Adrenal gland (tissue), 12 donors: ENCODE data around the gene MLST8. TPM values are rescaled to one million over a fixed set of nuclear protein-coding genes. Genes with fewer than 3 reads are reported as not detected.

Experiments used
- DNase-seq, 7 donors: peaks; one replicate each; pipeline ENCODE4 v3.0.0-alpha.2; 2019 to 2020
- H3K27ac ChIP-seq, 5 donors: fragments of 200-600 bp; sonication (generic) in 4 of 5; 1 replicate in 3 of 5; 2 replicates in 2 of 5; pipeline versions ENCODE4 v1.5.1 to v1.8.0; 2016 to 2020; ENCODE audit warnings: mild to moderate bottlenecking in 1 of 5
- H3K27me3 ChIP-seq: fragments of 200-600 bp; 2 replicates; pipeline ENCODE4 v1.8.0; 2021
- H3K36me3 ChIP-seq, 2 donors: fragments of 200-600 bp; replicated peaks in 1 of 2; 1 replicate in 1 of 2; 2 replicates in 1 of 2; pipeline versions ENCODE4 v1.5.1 to v1.8.0; 2018 to 2022
- H3K4me1 ChIP-seq, 2 donors: fragments of 200-600 bp; replicated peaks in 1 of 2; 1 replicate in 1 of 2; 2 replicates in 1 of 2; pipeline versions ENCODE4 v1.5.1 to v1.8.0; 2018 to 2021
- H3K4me3 ChIP-seq, 4 donors: fragments of 200-600 bp; sonication (generic) in 3 of 4; one replicate each; pipeline ENCODE4 v1.5.1; 2016 to 2018
- H3K9me3 ChIP-seq, 3 donors: fragments of 200-600 bp; sonication (generic) in 1 of 3; replicated peaks in 1 of 3; 1 replicate in 2 of 3; 2 replicates in 1 of 3; pipeline versions ENCODE4 v1.5.1 to v1.8.0; 2016 to 2021
- CTCF ChIP-seq, 6 experiments: fragments of 450-650 bp in 4 of 6; fragments of 200-600 bp in 2 of 6; sonication (generic) in 1 of 6; IDR thresholded peaks; 1 replicate in 5 of 6; 2 replicates in 1 of 6; pipeline versions ENCODE4 v1.5.1 to v1.8.0; 2016 to 2021; ENCODE audit warnings: antibody characterized with exemption in 6 of 6, mild to moderate bottlenecking in 2 of 6, moderate library complexity in 1 of 6
- POLR2A ChIP-seq, 2 donors: fragments of 450-650 bp; IDR thresholded peaks; one replicate each; pipeline ENCODE4 v1.6.1; 2017; ENCODE audit warnings: antibody characterized with exemption in 2 of 2, mild to moderate bottlenecking in 2 of 2, moderate library complexity in 1 of 2
- WGBS, 4 donors: extraction: QIAGEN DNeasy Blood & Tissue Kit in 2 of 4; methylation state at CpG; one replicate each; pipeline versions ENCODE4 v1.1.5 to v1.1.7; 2013 to 2017; 5-methylcytosine and 5-hydroxymethylcytosine counted together
- intact Hi-C, 2 donors: fragments of 100-400 bp; cut with DNase I; formaldehyde crosslinking; loops; one replicate each; pipeline versions ENCODE4 v1.14.1 to v1.15.0; 2022 to 2023
- polyA plus RNA-seq, 3 donors: library from polyadenylated mRNA; stranded (reverse); fragments of 200-250 nt in 2 of 3; fragments of 350-450 nt in 1 of 3; fragmentation: Illumina TruSeq in 1 of 3; extraction: RNeasy Lipid Tissue Mini Kit (QIAGEN cat#74804) in 1 of 3; gene quantifications; one replicate each; pipeline ENCODE4 v1.2.3, GENCODE V29; 2013 to 2014
- total RNA-seq, 9 donors: library from RNA; depleted of rRNA in 4 of 9; stranded (reverse); fragments of >200 nt in 4 of 9; fragments of 120-200 nt in 1 of 9; fragmentation: NEBNext Ultra II Directional in 1 of 9; extraction: Animal tissue kit (Norgen Biotek cat#: 25700) in 1 of 9; gene quantifications; one replicate each; pipeline versions ENCODE4 v1.1.0 to v1.2.4, GENCODE V29; 2013 to 2023
- donor health status: healthy with polysubstance abuse.
- donor health status: Bipolar disorder and iron deficiency.
- donor health status: DM: yes; HTN: yes; CAD: no.
- donor health status: DM: no; HTN: no; CAD: no.
- donor health status: DM: no; HTN: no; CAD: no.
- donor health status: DM: yes; HTN: yes; CAD: no.

Gene MLST8
- total and polyA plus RNA-seq, 12 donors = 21.9 to 116 (median 57.2) TPM

- peak overlapping the region in 4 of 5 donors; percentile 91 to 99 (median 98) for H3K27ac ChIP-seq
- WGBS, 4 donors = 78 to 84% (median 82%) methylated on average over 10 to 13 of the region's 13 CpGs
- intact Hi-C loops = no loop called here
- peaks cover 0 to 28% of the 10 kb centered on the region in 2 donors for H3K36me3 ChIP-seq
- peaks cover 5 to 17% of the 10 kb centered on the region in 2 donors for H3K4me1 ChIP-seq
- peak overlapping the region in 2 of 4 donors; percentile 76 to 85 for H3K4me3 ChIP-seq
- H3K9me3 ChIP-seq = no peaks in the 10 kb centered on the region
- DNase-seq = no peak
- H3K27me3 ChIP-seq = no peaks in the 10 kb centered on the region
- TF ChIP-seq CTCF (IDR thresholded peaks at IDR 0.05) (no peak), POLR2A (IDR thresholded peaks at IDR 0.05) (no peak)
These were observed 694 bp upstream of the MLST8 start for GRCh38 chr16:2204416-2205103.

GRCh38 chr16:2205967-2206313 lies 686 bp downstream of the MLST8 start:
- TF ChIP-seq POLR2A (IDR thresholded peaks at IDR 0.05) = no peak
- no peak for TF ChIP-seq CTCF (IDR thresholded peaks at IDR 0.05)
- Histone ChIP-seq H3K27me3 (no peaks in the 10 kb centered on the region), H3K9me3 (no peaks in the 10 kb centered on the region), H3K27ac (peak overlapping the region in 4 of 5 donors; percentile 91 to 99 (median 98)), H3K36me3 (peaks cover 0 to 35% of the 10 kb centered on the region in 2 donors), H3K4me1 (peaks cover 5 to 17% of the 10 kb centered on the region in 2 donors), H3K4me3 (peak overlapping the region in 3 of 4 donors; percentile 29 to 85 (median 76))
- peak in 2 of 7 donors; percentile 43 to 64 for DNase-seq
- WGBS, 4 donors = 3 to 7% (median 6%) methylated on average over 13 to 16 of the region's 16 CpGs; no CpG with 5 or more reads in 1 of the 4 donors
- intact Hi-C loops = no loop called here

- Histone ChIP-seq H3K4me3 (peak overlapping the region in 2 of 4 donors; percentile 76 to 85), H3K9me3 (no peaks in the 10 kb centered on the region), H3K27ac (peak overlapping the region in 2 of 5 donors; percentile 98 to 99), H3K4me1 (peaks cover 5 to 17% of the 10 kb centered on the region in 2 donors), H3K36me3 (peaks cover 0 to 35% of the 10 kb centered on the region in 2 donors), H3K27me3 (no peaks in the 10 kb centered on the region)
- intact Hi-C loops = no loop called here
- no peak for TF ChIP-seq CTCF (IDR thresholded peaks at IDR 0.05)
- no peak for TF ChIP-seq POLR2A (IDR thresholded peaks at IDR 0.05)
- DNase-seq = no peak
- WGBS, 4 donors = 70 to 83% (median 75%) methylated on average over 18 of the region's 18 CpGs
These were observed 1.1 kb downstream of the MLST8 start for GRCh38 chr16:2206420-2206779.

GRCh38 chr16:2206780-2207433 lies 1.7 kb downstream of the MLST8 start:
- intact Hi-C loops = no loop called here
- no peak for TF ChIP-seq POLR2A (IDR thresholded peaks at IDR 0.05)
- TF ChIP-seq CTCF (IDR thresholded peaks at IDR 0.05) = no peak
- Histone ChIP-seq H3K4me3 (no peak overlapping the region), H3K27me3 (no peaks in the 10 kb centered on the region), H3K9me3 (no peaks in the 10 kb centered on the region), H3K36me3 (peaks cover 0 to 35% of the 10 kb centered on the region in 2 donors), H3K4me1 (peaks cover 6 to 19% of the 10 kb centered on the region in 2 donors), H3K27ac (no peak overlapping the region)
- DNase-seq = no peak
- WGBS, 4 donors = 90 to 91% (median 91%) methylated on average over 11 to 23 of the region's 23 CpGs
